SKM-1 (cell line): ENCODE data around the gene SCO2.
A peak's percentile ranks its signal among the peaks of the same experiment; 100 is the strongest.

Experiments
- DNase-seq: peaks from one replicate; lab custom pipeline; 2025; ENCODE audit not compliant: unreplicated experiment; lab: John Stamatoyannopoulos, UW

The SCO2 gene

DNA sequence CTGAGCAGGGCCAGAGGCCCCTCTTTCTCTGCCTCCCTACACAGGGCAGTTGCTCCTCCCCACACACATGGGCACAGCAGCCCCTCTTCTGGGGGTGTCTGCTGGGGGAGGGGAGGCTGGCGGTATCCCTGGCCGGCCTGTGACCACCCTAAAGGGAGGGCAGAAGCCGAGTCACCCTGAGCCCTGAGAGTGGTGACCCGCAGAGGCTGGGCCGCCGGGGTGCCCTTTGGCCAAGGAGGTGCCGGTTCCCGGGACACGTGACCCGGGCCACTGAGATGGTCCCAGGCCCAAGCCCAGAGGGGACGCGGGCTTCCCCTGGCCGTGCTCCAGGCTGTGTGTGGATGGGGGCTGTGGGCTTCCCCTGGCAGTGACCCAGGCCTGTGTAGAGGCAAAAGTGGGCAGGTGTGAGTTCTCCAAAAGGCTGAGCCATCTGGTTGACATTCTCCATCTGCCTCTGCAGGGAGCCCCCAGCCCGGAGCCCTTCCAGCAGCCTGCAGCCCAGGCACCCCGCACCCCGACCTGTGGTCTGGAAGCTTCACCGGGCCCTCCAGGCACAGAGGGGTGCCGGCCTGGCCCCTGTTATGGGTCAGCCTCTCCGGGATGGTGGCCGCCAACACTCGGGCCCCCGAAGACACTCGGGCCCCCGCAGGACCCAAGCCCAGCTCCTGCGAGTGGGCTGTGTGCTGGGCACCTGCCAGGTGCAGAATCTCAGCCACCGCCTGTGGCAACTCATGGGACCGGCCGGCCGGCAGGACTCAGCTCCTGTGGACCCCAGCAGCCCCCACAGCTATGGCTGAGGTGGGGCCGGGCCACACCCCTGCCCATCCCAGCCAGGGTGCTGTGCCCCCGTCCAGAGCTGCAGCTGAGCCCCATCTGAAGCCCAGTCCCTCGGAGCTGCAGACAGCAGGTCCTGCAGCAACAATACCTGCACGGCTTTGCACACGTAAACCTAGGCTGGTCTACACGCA, 43.0 kb downstream of the SCO2 start:
- no peak for DNase-seq

- no peak for DNase-seq
These were observed 43.8 kb downstream of the SCO2 start, which contains the start of gene ADM2 for GRCh38 chr22:50481440-50482106. TSS of gene ADM2 (plus strand) at chr22:50481543. CDS start at chr22:50481848, 305 bp downstream.

DNA sequence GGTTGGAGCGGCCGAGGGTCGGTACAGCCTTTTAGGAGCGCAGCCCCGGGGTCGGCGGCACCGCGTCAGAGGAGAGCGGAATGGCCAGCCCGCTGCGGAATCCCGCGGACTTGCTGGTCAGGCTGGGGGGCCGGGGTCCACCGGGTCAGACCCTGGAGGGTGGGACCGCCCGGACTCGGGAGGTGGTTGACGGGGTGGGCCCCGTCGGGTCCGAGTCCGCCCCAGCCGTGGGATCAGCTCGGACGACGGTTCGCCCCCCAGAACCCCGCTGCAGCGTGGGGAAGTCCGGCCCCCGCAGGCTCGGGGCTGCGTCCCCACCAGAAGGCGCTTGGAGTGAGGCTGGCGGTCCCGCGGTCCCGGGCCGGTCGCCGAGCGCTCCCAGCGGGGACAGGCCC, 44.4 kb downstream of the SCO2 start:
- no peak for DNase-seq

GRCh38 chr22:50479721-50480120, 45.7 kb downstream of the SCO2 start:
- DNase-seq: no peak

DNA sequence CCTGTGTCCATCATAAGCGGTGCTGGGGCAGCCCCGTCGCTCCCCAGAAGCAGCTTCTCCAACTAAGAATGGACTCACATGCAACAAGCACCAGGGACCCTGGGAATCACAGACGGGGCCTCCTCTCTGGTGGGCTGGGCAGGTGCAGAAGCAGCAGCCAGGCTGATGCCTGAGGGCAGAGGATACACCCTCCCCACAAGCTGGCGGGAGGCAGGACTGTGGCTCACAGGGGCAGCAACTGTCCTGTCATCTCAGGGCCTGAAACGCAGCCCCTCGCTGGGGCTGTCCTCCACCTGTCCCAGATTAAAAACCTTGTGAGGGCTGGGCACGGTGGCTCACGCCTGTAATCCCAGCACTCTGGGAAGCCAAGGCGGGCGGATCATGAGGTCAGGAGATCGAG, 47.5 kb downstream of the SCO2 start:
- no peak for DNase-seq

DNA sequence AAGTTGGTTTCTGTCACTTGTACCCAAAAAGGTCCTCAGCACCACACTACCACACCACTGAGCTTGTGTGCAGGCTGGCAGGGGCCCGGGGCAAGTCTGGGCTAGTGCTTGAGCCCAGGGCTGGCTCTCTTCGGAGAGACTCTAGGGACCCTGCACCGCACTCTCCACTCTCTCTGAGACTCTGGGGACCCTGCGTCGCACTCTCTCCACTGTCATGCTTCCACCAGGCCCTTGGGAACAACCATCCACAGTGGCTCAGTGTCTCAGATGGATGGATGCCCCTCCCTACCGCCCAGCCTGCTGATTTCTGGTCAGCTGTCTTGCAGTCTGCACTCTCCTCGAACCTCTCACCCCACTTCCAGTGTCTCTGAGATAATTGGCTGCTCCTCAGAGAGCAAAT, 48.5 kb downstream of the SCO2 start:
- DNase-seq: no peak

- DNase-seq: no peak
These were observed 49.8 kb downstream of the SCO2 start for GRCh38 chr22:50475652-50476002.

GRCh38 chr22:50474710-50475651, 50.4 kb downstream of the SCO2 start, which contains the start of gene SBF1:
TSS of gene SBF1 (minus strand) at chr22:50475035. CDS start at chr22:50474840, 195 bp downstream.
- DNase-seq: peak; percentile 63

- no peak for DNase-seq
These were observed 51.3 kb downstream of the SCO2 start for GRCh38 chr22:50473855-50474671.
